T47D (cell line): ENCODE measurements around the gene CRIM1.

ENCODE experiments used
- DNase-seq, 2 experiments: peaks; one replicate each; pipeline versions ENCODE4 v3.0.0 to v3.0.0-alpha.2; 2011 to 2012; ENCODE audit warnings: low read depth in 1 of 2, low spot score in 1 of 2
- JUND ChIP-seq: IDR thresholded peaks from 2 replicates; pipeline ENCODE4 v1.6.1; 2012; ENCODE audit warnings: low read depth
- in situ Hi-C: cut with HindIII; loops from 2 replicates; pipeline ENCODE4 v1.10.0; 2016; ENCODE audit warnings: low sequenced_read_pairs, low pct_unique_long_range_greater_than_20kb

The CRIM1 gene

DNA sequence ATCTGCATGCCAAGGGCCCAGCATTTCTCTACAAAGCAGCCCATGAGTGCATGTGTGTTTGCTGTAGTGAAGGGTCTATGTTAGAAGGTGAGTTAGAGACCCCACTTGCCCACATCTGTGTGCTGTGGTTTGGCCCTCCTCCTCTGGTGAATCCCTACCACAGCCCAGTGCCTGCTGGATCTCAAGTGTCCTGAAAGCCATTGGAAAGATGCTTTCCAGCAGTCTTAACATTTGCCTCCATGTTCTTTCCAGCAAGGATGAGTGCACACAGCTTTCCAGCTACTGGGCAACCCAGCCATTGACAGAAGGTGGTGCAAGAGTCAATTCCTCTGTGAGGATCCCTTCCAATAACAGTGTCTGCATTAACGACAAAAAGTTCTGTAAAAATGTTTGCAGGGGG is 13.6 kb downstream of the CRIM1 start:
- in situ Hi-C loops = no loop called here
- no peak for DNase-seq
- no peak for TF ChIP-seq JUND

GRCh38 chr2:36369716-36370115 is 14.1 kb downstream of the CRIM1 start:
- in situ Hi-C loops = no loop called here
- peak in 1 of 2 experiments; percentile 45 for DNase-seq
- TF ChIP-seq JUND = no peak

GRCh38 chr2:36370281-36370680 is 14.7 kb downstream of the CRIM1 start:
- TF ChIP-seq JUND = no peak
- in situ Hi-C loops = no loop called here

GRCh38 chr2:36371070-36371874 is 15.7 kb downstream of the CRIM1 start:
- in situ Hi-C loops = no loop called here
- peak in 1 of 2 experiments; percentile 22 for DNase-seq
- no peak for TF ChIP-seq JUND

More at GRCh38 chr2:36370281-36370680, 14.7 kb downstream of the CRIM1 start:
- DNase-seq = no peak

- TF ChIP-seq JUND = peak; percentile 89
- in situ Hi-C loops = no loop called here
- DNase-seq = peak in 1 of 2 experiments; percentile 90
These were observed 16.4 kb downstream of the CRIM1 start for GRCh38 chr2:36371928-36372391.

GRCh38 chr2:36373149-36373926 is 17.8 kb downstream of the CRIM1 start:
- in situ Hi-C loops = no loop called here

GRCh38 chr2:36374585-36374984 is 19.0 kb downstream of the CRIM1 start:
- no peak for DNase-seq
- in situ Hi-C loops = no loop called here
- TF ChIP-seq JUND = no peak

More at GRCh38 chr2:36373149-36373926, 17.8 kb downstream of the CRIM1 start:
- TF ChIP-seq JUND = no peak
- DNase-seq = peak in 1 of 2 experiments; percentile 75

- peak in 1 of 2 experiments; percentile 74 for DNase-seq
- no peak for TF ChIP-seq JUND
- in situ Hi-C loops = no loop called here
These were observed 20.8 kb downstream of the CRIM1 start for GRCh38 chr2:36376319-36376765.

DNA sequence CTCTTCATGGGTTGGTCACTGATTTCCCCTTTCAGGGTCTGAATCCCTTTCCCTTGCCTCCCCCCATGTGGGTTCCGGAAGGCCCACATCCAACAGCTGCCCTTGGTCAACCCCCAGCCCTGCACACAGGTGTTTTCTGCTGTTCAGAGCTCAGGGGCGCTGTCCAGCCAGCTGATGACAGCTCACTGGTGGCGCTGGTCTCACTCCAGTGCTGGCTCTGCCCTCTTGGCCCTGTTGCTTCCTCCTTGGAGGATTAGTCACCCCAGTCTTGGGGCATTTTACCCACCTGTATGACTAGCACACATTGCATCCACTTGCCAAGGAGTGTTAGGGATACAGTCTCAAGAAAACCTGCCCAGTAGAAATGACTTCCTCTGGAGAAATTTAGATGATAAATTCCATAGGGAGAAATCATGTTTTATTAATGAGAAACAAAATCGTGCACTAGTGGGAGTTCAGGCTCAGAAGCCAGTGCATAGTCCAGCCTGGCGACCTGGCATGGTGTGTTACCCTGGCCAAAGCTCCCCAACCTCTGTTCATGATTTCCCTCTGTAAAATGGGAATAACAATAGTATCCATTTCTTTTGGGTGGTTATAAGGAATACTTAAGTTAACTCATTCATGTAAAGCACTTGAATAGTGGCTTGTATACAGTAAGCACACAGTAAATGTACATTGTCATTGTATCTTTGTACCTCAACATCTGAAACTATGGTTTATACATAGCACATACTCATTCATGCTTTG is 21.6 kb downstream of the CRIM1 start:
- no peak for TF ChIP-seq JUND
- peak in 1 of 2 experiments; percentile 49 for DNase-seq
- in situ Hi-C loops = no loop called here

GRCh38 chr2:36379710-36380448 is 24.3 kb downstream of the CRIM1 start:
- in situ Hi-C loops = no loop called here
- no peak for TF ChIP-seq JUND

GRCh38 chr2:36380624-36381481 is 25.3 kb downstream of the CRIM1 start:
- in situ Hi-C loops = no loop called here
- DNase-seq = peak in 1 of 2 experiments; percentile 82

More at GRCh38 chr2:36379710-36380448, 24.3 kb downstream of the CRIM1 start:
- DNase-seq = no peak

More at GRCh38 chr2:36380624-36381481, 25.3 kb downstream of the CRIM1 start:
- no peak for TF ChIP-seq JUND
